SK-N-SH (cell line): ENCODE results near the gene ALAS1. TPM values are rescaled to one million over a fixed set of nuclear protein-coding genes. Genes with fewer than 3 reads are reported as not detected.

ENCODE experiments used
- CTCF ChIA-PET: fragments of 300-600, 350-600 bp; formaldehyde crosslinking; extraction: SDS; loops from one replicate; lab custom pipeline; 2021; lab: Yijun Ruan, JAX
- POLR2A ChIA-PET: fragments of 350-600 bp; sonication (Branson Sonifier 250); formaldehyde crosslinking; extraction: SDS; loops from one replicate; lab custom pipeline; 2020; ENCODE audit warnings: antibody characterized with exemption, inconsistent platforms; lab: Yijun Ruan, JAX
- DNase-seq: peaks from one replicate; pipeline ENCODE4 v3.0.0; 2012
- H2AFZ ChIP-seq: fragments of 200-600 bp; sonication (generic); 2 replicates; pipeline ENCODE4 v1.8.1; 2016; ENCODE audit warnings: antibody characterized with exemption, mild to moderate bottlenecking, low read depth
- H3F3A ChIP-seq: fragments of 200-600 bp; sonication (generic); replicated peaks from 2 replicates; pipeline ENCODE3; 2016; ENCODE audit warnings: antibody characterized with exemption, mild to moderate bottlenecking; ENCODE audit not compliant: insufficient read depth
- H3K27ac ChIP-seq, 2 experiments: fragments of 200-500 bp in 1 of 2; fragments of 200-600 bp in 1 of 2; sonication (Bioruptor generic) in 1 of 2; sonication (generic), shearing (Covaris generic) in 1 of 2; 2 replicates each; pipeline versions ENCODE4 v1.5.1 to v1.6.1; 2014 to 2016; ENCODE audit warnings: low read depth in 2 of 2, inconsistent platforms in 1 of 2, low read length in 1 of 2, mild to moderate bottlenecking in 1 of 2, mixed read lengths in 1 of 2
- H3K27me3 ChIP-seq: fragments of 200-600 bp; sonication (generic), shearing (Covaris generic); 2 replicates; pipeline ENCODE4 v1.6.1; 2016; ENCODE audit warnings: mixed run types; ENCODE audit not compliant: insufficient read depth
- H3K36me3 ChIP-seq, 2 experiments: fragments of 200-500 bp in 1 of 2; fragments of 200-600 bp in 1 of 2; sonication (Bioruptor generic) in 1 of 2; sonication (generic) in 1 of 2; replicated peaks in 1 of 2; 2 replicates each; pipeline versions ENCODE3 to v1.5.1; 2014 to 2016; ENCODE audit warnings: low read length in 1 of 2, mild to moderate bottlenecking in 1 of 2; ENCODE audit not compliant: insufficient read depth in 2 of 2, control insufficient read depth in 1 of 2
- H3K4me1 ChIP-seq, 2 experiments: fragments of 200-500 bp in 1 of 2; fragments of 200-600 bp in 1 of 2; sonication (Bioruptor generic) in 1 of 2; sonication (generic), shearing (Covaris generic) in 1 of 2; 2 replicates each; pipeline versions ENCODE4 v1.5.1 to v1.6.1; 2014 to 2016; ENCODE audit warnings: low read depth in 1 of 2, low read length in 1 of 2, mixed run types in 1 of 2; ENCODE audit not compliant: insufficient read depth in 2 of 2, control insufficient read depth in 1 of 2
- H3K4me2 ChIP-seq: fragments of 200-600 bp; sonication (generic), shearing (Covaris generic); 2 replicates; pipeline ENCODE4 v1.6.1; 2017; ENCODE audit warnings: mixed run types
- H3K4me3 ChIP-seq, 2 experiments: fragments of 200-500 bp in 1 of 2; fragments of 200-600 bp in 1 of 2; sonication (Bioruptor generic) in 1 of 2; sonication (generic), shearing (Covaris generic) in 1 of 2; 2 replicates each; pipeline versions ENCODE4 v1.5.1 to v1.8.1; 2014 to 2016; ENCODE audit warnings: low read depth in 2 of 2, inconsistent platforms in 1 of 2, low read length in 1 of 2, mild to moderate bottlenecking in 1 of 2, mixed read lengths in 1 of 2, moderate library complexity in 1 of 2
- H3K79me2 ChIP-seq: fragments of 200-600 bp; sonication (generic); 2 replicates; pipeline ENCODE4 v1.8.1; 2017; ENCODE audit warnings: mild to moderate bottlenecking; ENCODE audit not compliant: insufficient read depth
- H3K9ac ChIP-seq: fragments of 200-600 bp; sonication (generic); 2 replicates; pipeline ENCODE4 v1.6.1; 2017; ENCODE audit warnings: mixed run types
- H3K9me2 ChIP-seq: fragments of 200-600 bp; sonication (generic); 2 replicates; pipeline ENCODE4 v1.6.1; 2017; ENCODE audit warnings: mixed run types
- H3K9me3 ChIP-seq: fragments of 200-600 bp; sonication (generic); 2 replicates; pipeline ENCODE4 v1.6.1; 2017; ENCODE audit warnings: mixed run types, mild to moderate bottlenecking, moderate library complexity
- H4K20me1 ChIP-seq: fragments of 200-600 bp; sonication (generic); 2 replicates; pipeline ENCODE4 v1.6.1; 2017; ENCODE audit warnings: mild to moderate bottlenecking, mixed run types; ENCODE audit not compliant: insufficient read depth
- EP300 ChIP-seq, 2 experiments: IDR thresholded peaks; 2 replicates each; pipeline versions ENCODE4 v1.4.0 to v1.6.1; 2012; ENCODE audit warnings: borderline replicate concordance in 1 of 2, low read depth in 1 of 2, low read length in 1 of 2
- FOXJ3 ChIP-seq: sonication (generic); formaldehyde crosslinking; IDR thresholded peaks from 2 replicates; pipeline ENCODE4 v1.5.1; 2020; ENCODE audit warnings: mild to moderate bottlenecking, missing genetic modification reagents
- GABPA ChIP-seq: IDR thresholded peaks from 2 replicates; pipeline ENCODE4 v1.4.0; 2012; ENCODE audit warnings: low read depth, mild to moderate bottlenecking
- IRF3 ChIP-seq: fragments of 150-350 bp; IDR thresholded peaks from 2 replicates; pipeline ENCODE4 v1.6.1; 2016; ENCODE audit warnings: mild to moderate bottlenecking, low read depth, low read length
- REST ChIP-seq: IDR thresholded peaks from 2 replicates; pipeline ENCODE4 v1.6.1; 2012; ENCODE audit warnings: mild to moderate bottlenecking, low read depth, low read length, moderate library complexity
- RFX5 ChIP-seq: IDR thresholded peaks from 2 replicates; pipeline ENCODE4 v1.6.1; 2012; ENCODE audit warnings: mild to moderate bottlenecking, improper control_type of control experiment, low read length
- TEAD4 ChIP-seq: IDR thresholded peaks from 2 replicates; pipeline ENCODE4 v1.4.0; 2012; ENCODE audit warnings: mild to moderate bottlenecking, borderline replicate concordance; ENCODE audit not compliant: insufficient read depth
- ZBTB33 ChIP-seq: IDR thresholded peaks from 2 replicates; pipeline ENCODE4 v1.4.0; 2012; ENCODE audit warnings: low read depth, borderline replicate concordance
- WGBS: methylation state at CpG from one replicate; pipeline ENCODE4 v1.1.6; 2017; ENCODE audit warnings: low lambda C conversion rate; 5-methylcytosine and 5-hydroxymethylcytosine counted together
- polyA plus RNA-seq, 3 experiments: library from polyadenylated mRNA; depleted of rRNA; stranded (reverse); fragments of >200 nt; gene quantifications; 2 replicates each; pipeline ENCODE4 v1.2.3, GENCODE V29; 2012

The ALAS1 gene
- polyA plus RNA-seq, 1 of the 3 experiments (the other 2 are of a cell fraction) = 47.9 TPM

- WGBS = no CpG with 5 or more reads among the region's 10 CpGs
- H3K79me2 ChIP-seq = peaks cover 3% of the 10 kb centered on the region; the same call in 1 of the 2 replicates
- TF ChIP-seq TEAD4 (no peak), ZBTB33 (no peak), REST (no peak), FOXJ3 (CRISPR knock-in tag) (no peak), GABPA (no peak), RFX5 (no peak), IRF3 (no peak), EP300 (IDR thresholded peaks at IDR 0.05; ENCODE audit: borderline replicate concordance in 1 of 2, low read depth in 1 of 2, low read length in 1 of 2) (no peak)
- H3K27ac ChIP-seq = no peak overlapping the region
- DNase-seq = no peak
- peaks cover 31% of the 10 kb centered on the region for H3F3A ChIP-seq
- POLR2A ChIA-PET = interaction anchor here (0.8 to 2.6 kb wide), 4 partner anchors 9 to 35 kb away, joined by 3 to 23 read pairs (median 6); partner anchors contain the start of genes TWF2 and WDR82
- H3K9me2 ChIP-seq = no peaks in the 10 kb centered on the region
- no peak overlapping the region for H3K9ac ChIP-seq
- no peaks in the 10 kb centered on the region for H3K9me3 ChIP-seq
- no peak overlapping the region for H2AFZ ChIP-seq
- H3K36me3 ChIP-seq = peaks cover 5 to 18% of the 10 kb centered on the region in 2 experiments
- H3K4me1 ChIP-seq = peaks cover 4 to 36% of the 10 kb centered on the region in 2 experiments; a peak in 2 of 4 replicates
- CTCF ChIA-PET = interaction anchor here (1.1 to 2.4 kb wide), 4 partner anchors 12 to 91 kb away, joined by 3 to 16 read pairs (median 4); partner anchors contain the start of gene WDR82
- no peak overlapping the region for H3K4me3 ChIP-seq
- H4K20me1 ChIP-seq = no peaks in the 10 kb centered on the region
- H3K4me2 ChIP-seq = no peak overlapping the region
- no peaks in the 10 kb centered on the region for H3K27me3 ChIP-seq
Observed at GRCh38 chr3:52248165-52248541, 50.2 kb downstream of the ALAS1 start.
